NOMO-1 treated with DMSO at 0.1 percent for 48 hours (cell line): Measurements from ENCODE around the gene EPN3.

ENCODE experiments used
- DNase-seq: peaks from one replicate; lab custom pipeline; 2025; ENCODE audit not compliant: unreplicated experiment; lab: John Stamatoyannopoulos, UW

The EPN3 gene

DNA sequence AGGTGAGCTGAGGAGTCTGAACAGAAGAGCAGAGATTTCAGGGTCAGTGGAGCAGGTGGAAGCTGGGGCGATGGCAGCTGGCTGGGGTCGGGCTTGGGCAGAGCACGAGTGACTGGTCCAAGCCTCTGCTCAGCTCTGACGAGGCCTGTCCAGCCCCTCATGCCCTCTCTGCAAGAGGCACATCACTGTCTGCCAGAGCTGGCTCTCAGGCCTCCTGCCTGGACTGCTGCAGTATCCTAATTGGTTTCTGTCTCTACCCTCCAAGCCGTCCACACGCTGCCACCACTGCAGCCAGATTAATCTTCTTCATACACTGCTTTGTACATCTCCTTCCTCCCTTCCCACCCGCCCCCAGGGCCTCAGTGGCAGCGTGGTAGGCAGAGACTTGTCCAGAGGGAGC is 53.4 kb downstream of the EPN3 start:
- DNase-seq = no peak

DNA sequence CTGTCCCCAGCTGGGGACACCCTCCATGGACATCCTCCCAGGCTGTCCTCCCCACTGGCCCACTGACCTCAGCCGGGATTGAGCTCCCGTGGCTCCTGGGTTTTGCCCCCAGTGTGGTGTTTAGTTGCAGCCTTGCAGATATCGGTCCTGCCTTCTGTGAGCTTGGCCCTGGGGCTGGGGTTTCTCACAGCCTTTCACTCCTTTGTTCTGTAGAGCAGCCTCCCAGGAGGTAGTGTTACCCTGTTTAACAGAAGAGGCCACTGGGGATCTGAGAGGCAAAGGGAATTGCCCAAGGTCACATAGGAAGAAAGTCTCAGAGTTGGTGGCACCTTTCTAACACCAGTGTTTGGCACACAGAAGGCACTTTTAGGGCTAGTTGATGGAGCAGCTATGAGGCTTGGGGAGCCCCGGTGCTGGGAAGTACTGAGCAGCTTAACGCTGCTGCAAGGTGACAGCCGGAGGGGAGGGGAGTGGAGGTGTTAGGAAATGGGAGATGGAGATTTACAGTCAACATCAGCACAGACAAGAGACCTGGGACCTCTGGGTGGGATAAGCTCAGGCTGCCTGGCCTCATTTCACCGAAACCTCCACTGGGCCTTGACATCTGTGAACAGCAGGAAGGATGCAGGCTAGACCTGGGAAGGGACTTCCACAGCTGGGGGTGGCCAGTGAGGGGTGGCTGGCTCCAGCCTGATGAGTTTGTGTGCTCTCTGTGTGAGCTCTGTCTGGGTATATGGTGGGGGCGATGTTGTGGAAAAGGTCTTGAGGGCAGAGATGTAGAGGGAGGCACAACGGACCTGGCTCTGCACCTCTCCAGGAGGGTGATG is 54.1 kb downstream of the EPN3 start:
- DNase-seq = no peak

DNA sequence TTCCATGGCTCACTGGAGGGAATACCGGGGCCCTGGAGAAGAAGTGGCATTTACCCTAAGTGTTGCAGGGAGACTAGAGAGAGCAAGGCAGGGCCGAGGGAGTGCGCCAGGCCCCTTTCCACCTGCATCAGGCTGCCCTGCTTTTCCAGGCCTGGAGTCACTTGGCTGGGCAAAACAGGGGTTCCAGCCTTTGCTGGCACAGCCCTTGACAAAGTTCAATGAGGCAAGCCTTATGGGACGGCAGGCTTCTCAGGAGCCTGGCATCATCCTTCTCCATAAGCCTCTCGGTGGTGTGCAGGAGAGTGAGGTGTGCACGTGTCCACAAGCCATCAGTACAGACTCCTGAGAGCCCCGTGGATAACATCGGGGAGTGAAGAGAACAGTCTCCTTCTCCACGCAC is 55.0 kb downstream of the EPN3 start:
- no peak for DNase-seq

DNA sequence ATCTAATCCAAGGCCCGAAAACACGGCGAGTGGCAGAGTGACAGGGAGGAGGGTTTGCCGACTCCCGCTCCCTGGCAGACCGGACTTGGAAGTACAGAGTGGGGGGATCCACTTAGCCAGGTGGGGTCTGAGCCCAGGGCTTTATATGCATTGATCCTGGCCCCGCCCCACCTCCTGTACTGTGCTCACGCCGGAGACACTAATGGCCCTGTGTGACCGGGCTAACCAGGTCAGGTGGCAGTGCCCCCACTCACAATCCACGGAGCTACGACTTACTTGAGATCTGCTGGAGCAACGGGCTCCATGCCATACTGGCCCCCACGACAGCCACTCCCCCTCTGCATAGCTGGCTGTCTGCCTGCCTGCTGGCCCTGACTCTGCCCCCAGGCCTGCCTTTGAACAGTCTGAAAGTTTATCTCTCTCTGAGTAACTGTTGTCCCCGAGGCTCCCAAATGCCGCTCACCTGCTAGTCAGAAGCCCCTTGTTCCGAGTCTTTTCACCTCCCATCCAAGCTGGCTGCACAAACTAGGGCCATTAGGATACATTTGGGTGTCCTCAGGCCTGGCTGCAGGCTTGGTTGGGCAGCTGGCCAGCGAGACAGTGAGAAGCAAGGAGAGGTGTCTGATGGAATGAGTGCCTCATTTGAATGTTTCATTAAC is 56.0 kb downstream of the EPN3 start:
- DNase-seq = no peak

GRCh38 chr17:50589095-50589705 is 56.7 kb downstream of the EPN3 start:
- no peak for DNase-seq

DNA sequence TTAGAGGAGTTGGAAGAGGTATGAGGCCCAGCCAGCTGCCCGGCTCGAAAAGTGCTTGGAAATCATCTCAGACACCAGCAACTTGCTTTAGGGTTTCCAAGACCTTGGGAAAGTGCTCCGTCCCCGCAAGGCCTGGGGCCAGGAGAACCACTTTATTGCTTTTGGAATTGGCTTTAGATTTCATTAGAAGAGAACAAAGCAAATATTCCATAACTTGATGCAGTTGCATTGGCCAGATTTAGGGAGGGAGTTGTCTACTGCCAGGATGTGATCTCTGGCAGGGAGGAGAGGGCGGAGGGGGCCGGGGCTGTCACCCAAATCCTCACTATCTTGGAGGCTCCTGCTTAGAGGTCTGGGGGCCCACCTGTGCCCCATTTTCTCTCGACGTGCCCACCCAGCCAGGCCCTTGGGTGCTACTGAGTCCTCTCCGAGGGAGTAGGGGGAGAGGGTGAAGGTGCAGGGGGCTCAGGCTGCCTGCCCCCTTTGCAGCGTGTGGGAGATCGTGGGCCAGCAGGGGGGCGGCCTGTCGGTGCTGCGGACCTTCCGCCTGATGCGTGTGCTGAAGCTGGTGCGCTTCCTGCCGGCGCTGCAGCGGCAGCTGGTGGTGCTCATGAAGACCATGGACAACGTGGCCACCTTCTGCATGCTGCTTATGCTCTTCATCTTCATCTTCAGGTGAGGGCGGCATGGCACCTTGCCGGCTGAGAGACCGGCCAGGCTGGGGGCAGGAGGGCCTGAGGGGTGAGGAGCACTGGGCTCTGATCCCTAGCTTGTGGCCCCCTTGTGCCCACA is 58.6 kb downstream of the EPN3 start:
- DNase-seq = no peak

GRCh38 chr17:50593321-50593720 is 60.8 kb downstream of the EPN3 start:
- no peak for DNase-seq
